Measurements from ENCODE around the gene FAM110D.

FAM110D gene

GRCh38 chr1:26163684-26164035 lies 4.8 kb downstream of the FAM110D start:
- DNase-seq (ENCODE audit: low spot score), result no peak

- DNase-seq (ENCODE audit: low spot score), result peak; percentile 45
Observed at GRCh38 chr1:26164036-26164860, 5.4 kb downstream of the FAM110D start.

GRCh38 chr1:26164861-26165842 lies 6.3 kb downstream of the FAM110D start:
- DNase-seq (ENCODE audit: low spot score), result no peak

GRCh38 chr1:26166719-26167281 lies 7.9 kb downstream of the FAM110D start:
- no peak for DNase-seq (ENCODE audit: low spot score)

- no peak for DNase-seq (ENCODE audit: low spot score)
Observed at GRCh38 chr1:26168410-26169197, 9.7 kb downstream of the FAM110D start, which contains the start of gene C1orf232. Gene C1orf232 (minus strand): TSS chr1:26168963. CDS start chr1:26168499, 464 bp downstream.

GRCh38 chr1:26169198-26169554 lies 10.3 kb downstream of the FAM110D start:
- DNase-seq (ENCODE audit: low spot score), result no peak

GRCh38 chr1:26169669-26170471 lies 11.0 kb downstream of the FAM110D start, which contains the start of gene ZNF593:
Gene ZNF593 (plus strand): TSS chr1:26169908. CDS start chr1:26169984, 76 bp downstream.
- peak; percentile 89 for DNase-seq (ENCODE audit: low spot score)

GRCh38 chr1:26170472-26170821 lies 11.6 kb downstream of the FAM110D start:
- no peak for DNase-seq (ENCODE audit: low spot score)

- no peak for DNase-seq (ENCODE audit: low spot score)
Observed at GRCh38 chr1:26171084-26172072, 12.5 kb downstream of the FAM110D start, which contains the start of gene ZNF593OS. Gene ZNF593OS (minus strand): TSS chr1:26171832. CDS start chr1:26171661, 171 bp downstream.

- DNase-seq (ENCODE audit: low spot score), result no peak
Observed at GRCh38 chr1:26175346-26175745, 16.5 kb downstream of the FAM110D start.

GRCh38 chr1:26177182-26177684 lies 18.4 kb downstream of the FAM110D start, which contains the start of gene CNKSR1:
Gene CNKSR1 (plus strand): TSS chr1:26177491. CDS start chr1:26177548, 57 bp downstream.
- no peak for DNase-seq (ENCODE audit: low spot score)

GRCh38 chr1:26180010-26180506 lies 21.2 kb downstream of the FAM110D start:
- no peak for DNase-seq (ENCODE audit: low spot score)

GRCh38 chr1:26181586-26182382 lies 22.9 kb downstream of the FAM110D start:
- no peak for DNase-seq (ENCODE audit: low spot score)

GRCh38 chr1:26182383-26182696 lies 23.5 kb downstream of the FAM110D start:
- no peak for DNase-seq (ENCODE audit: low spot score)

GRCh38 chr1:26184086-26184485 lies 25.2 kb downstream of the FAM110D start:
- DNase-seq (ENCODE audit: low spot score), result no peak

GRCh38 chr1:26184883-26185282 lies 26.0 kb downstream of the FAM110D start:
- no peak for DNase-seq (ENCODE audit: low spot score)

GRCh38 chr1:26187882-26188281 lies 29.0 kb downstream of the FAM110D start:
- no peak for DNase-seq (ENCODE audit: low spot score)

GRCh38 chr1:26188477-26188876 lies 29.6 kb downstream of the FAM110D start:
- DNase-seq (ENCODE audit: low spot score), result no peak
